GM18505 (cell line): Measurements from ENCODE around the gene SAPCD2.
A peak's percentile ranks its signal among the peaks of the same experiment; 100 is the strongest.
"Not testable (repeated sequence)": the region's sequence is repeated elsewhere in the genome, so short reads cannot be mapped to it uniquely, and the experiment has no call there.

Experiments used
- ATAC-seq: cut with Tn5 transposase; IDR thresholded peaks from one replicate; pipeline ENCODE4 v1.9.1; 2021; ENCODE audit not compliant: unreplicated experiment
- POLR2A ChIP-seq: IDR thresholded peaks from 4 replicates; pipeline ENCODE4 v1.6.1; 2011; ENCODE audit warnings: borderline replicate concordance; ENCODE audit not compliant: insufficient read depth, insufficient read length; ENCODE audit errors: extremely low read depth

Gene SAPCD2

GRCh38 chr9:137070201-137070905 is at the start of gene SAPCD2:
Gene SAPCD2 (minus strand): TSS chr9:137070557. CDS start chr9:137070460, 97 bp downstream.
- peak; percentile 69 for ATAC-seq
- TF ChIP-seq POLR2A, result peak; percentile 61

GRCh38 chr9:137118092-137118603 is 47.8 kb upstream of the SAPCD2 start:
- ATAC-seq, result not testable (repeated sequence)

GRCh38 chr9:137117269-137117731 is 46.9 kb upstream of the SAPCD2 start:
- no peak for TF ChIP-seq POLR2A
- ATAC-seq, result no peak

GRCh38 chr9:137116728-137117127 is 46.4 kb upstream of the SAPCD2 start:
- no peak for TF ChIP-seq POLR2A
- ATAC-seq, result no peak

GRCh38 chr9:137116027-137116507 is 45.7 kb upstream of the SAPCD2 start:
- no peak for ATAC-seq
- no peak for TF ChIP-seq POLR2A

GRCh38 chr9:137115394-137116026 is 45.2 kb upstream of the SAPCD2 start:
- TF ChIP-seq POLR2A, result no peak
- no peak for ATAC-seq

- ATAC-seq, result peak; percentile 61
- TF ChIP-seq POLR2A, result peak; percentile 71
These were observed 44.4 kb upstream of the SAPCD2 start, which contains the start of gene DPP7 for GRCh38 chr9:137114613-137115393. Gene DPP7 (minus strand): TSS chr9:137114733. CDS start chr9:137114713, 20 bp downstream.

GRCh38 chr9:137114220-137114612 is 43.9 kb upstream of the SAPCD2 start:
- no peak for ATAC-seq
- TF ChIP-seq POLR2A, result no peak

- no peak for ATAC-seq
- no peak for TF ChIP-seq POLR2A
These were observed 43.2 kb upstream of the SAPCD2 start for GRCh38 chr9:137113385-137114159.

- no peak for TF ChIP-seq POLR2A
- no peak for ATAC-seq
These were observed 42.4 kb upstream of the SAPCD2 start for GRCh38 chr9:137112564-137113384.

- ATAC-seq, result no peak
- TF ChIP-seq POLR2A, result no peak
These were observed 41.6 kb upstream of the SAPCD2 start for GRCh38 chr9:137111788-137112563.
